ENCODE results near the gene CFL1. TPM values are rescaled to one million over a fixed set of nuclear protein-coding genes. Genes with fewer than 3 reads are reported as not detected.

Gene CFL1
- total and polyA plus RNA-seq, 2 experiments from 2014 or later = 1,393 to 2,124 TPM

- Mint-ChIP-seq H3K4me1 (peaks cover 3% of the 10 kb centered on the region; the same call in 1 of the 3 replicates), H3K9me3 (no peaks in the 10 kb centered on the region; the same call in 2 of the 3 replicates), H3K27me3 (ENCODE audit: insufficient read depth, low read depth, poor library complexity) (peaks cover 43% of the 10 kb centered on the region)
Measured at GRCh38 chr11:65873318-65874156, 15.6 kb upstream of the CFL1 start.

GRCh38 chr11:65872586-65873317, 14.8 kb upstream of the CFL1 start, which contains the start of gene EFEMP2:
EFEMP2 (minus strand) TSS chr11:65872800; CDS start chr11:65872354, 446 bp downstream.
- H3K9me2 ChIP-seq (ENCODE audit: insufficient read depth) = no peaks in the 10 kb centered on the region
- H3K27me3 Mint-ChIP-seq (ENCODE audit: insufficient read depth, low read depth, poor library complexity) = peaks cover 46% of the 10 kb centered on the region
- peak within 1 kb of the TSS; percentile 99 for H3K4me2 ChIP-seq
- no peaks in the 10 kb centered on the region for H3K79me2 ChIP-seq (replicated peaks; ENCODE audit: insufficient read depth)
- no peaks in the 10 kb centered on the region; the same call in 1 of the 2 replicates for H3F3A ChIP-seq (replicated peaks; ENCODE audit: low read depth)
- H3K4me1 Mint-ChIP-seq = peaks cover 3% of the 10 kb centered on the region; the same call in 2 of the 3 replicates
- no peaks in the 10 kb centered on the region for H3K36me3 Mint-ChIP-seq (ENCODE audit: low read depth)
- DNase-seq (ENCODE audit: low spot score) (no peak), ATAC-seq (peak; percentile 9)
- H3K9me3 Mint-ChIP-seq = no peaks in the 10 kb centered on the region; the same call in 2 of the 3 replicates
- no peak within 1 kb of the TSS for H3K27ac ChIP-seq (ENCODE audit: low read depth)
- H3K4me3 ChIP-seq = peak within 1 kb of the TSS; percentile 83
- H2AFZ ChIP-seq = peak within 1 kb of the TSS; percentile 98
- no peaks in the 10 kb centered on the region; the same call in 1 of the 2 replicates for H4K20me1 ChIP-seq (replicated peaks; ENCODE audit: insufficient read depth)
- H3K36me3 ChIP-seq (ENCODE audit: insufficient read depth) = no peaks in the 10 kb centered on the region
- no peak within 1 kb of the TSS for H3K27ac Mint-ChIP-seq
- H3K4me3 Mint-ChIP-seq = peak within 1 kb of the TSS; percentile 75
- TF ChIP-seq EZH2 (IDR thresholded peaks at IDR 0.05; ENCODE audit: low read depth, unreplicated experiment) = peak; percentile 63
- no peak for TF ChIP-seq ETS1 (IDR thresholded peaks at IDR 0.05)
- H3K27me3 ChIP-seq (ENCODE audit: insufficient read depth) = peaks cover 29% of the 10 kb centered on the region
- H3K4me1 ChIP-seq (ENCODE audit: insufficient read depth) = no peaks in the 10 kb centered on the region; the same call in 1 of the 2 replicates

More at GRCh38 chr11:65873318-65874156, 15.6 kb upstream of the CFL1 start:
- Mint-ChIP-seq H3K27ac (no peak overlapping the region), H3K4me3 (peak overlapping the region; percentile 75), H3K36me3 (ENCODE audit: low read depth) (no peaks in the 10 kb centered on the region)
- Histone ChIP-seq H3F3A (replicated peaks; ENCODE audit: low read depth) (no peaks in the 10 kb centered on the region), H3K27ac (ENCODE audit: low read depth) (no peak overlapping the region), H4K20me1 (replicated peaks; ENCODE audit: insufficient read depth) (no peaks in the 10 kb centered on the region; the same call in 1 of the 2 replicates), H3K4me3 (peak overlapping the region; percentile 83), H3K4me2 (peak overlapping the region; percentile 99), H3K79me2 (replicated peaks; ENCODE audit: insufficient read depth) (no peaks in the 10 kb centered on the region), H3K36me3 (ENCODE audit: insufficient read depth) (no peaks in the 10 kb centered on the region), H3K4me1 (ENCODE audit: insufficient read depth) (no peaks in the 10 kb centered on the region; the same call in 1 of the 2 replicates), H3K27me3 (ENCODE audit: insufficient read depth) (peaks cover 27% of the 10 kb centered on the region), H3K9me2 (ENCODE audit: insufficient read depth) (no peaks in the 10 kb centered on the region), H2AFZ (peak overlapping the region; percentile 98)
- DNase-seq (ENCODE audit: low spot score) (peak; percentile 96), ATAC-seq (peak; percentile 76)
- TF ChIP-seq POLR2AphosphoS5 (IDR thresholded peaks at IDR 0.05; ENCODE audit: low read depth) = peak; percentile 87
- no peak for TF ChIP-seq ZNF331 (CRISPR knock-in tag; IDR thresholded peaks at IDR 0.05; ENCODE audit: low read depth)
- no peak for TF ChIP-seq EZH2 (IDR thresholded peaks at IDR 0.05; ENCODE audit: low read depth, unreplicated experiment)
- peak; percentile 70 for TF ChIP-seq CREB1 (CRISPR knock-in tag; IDR thresholded peaks at IDR 0.05; ENCODE audit: low read depth)
- TF ChIP-seq STAT1 (IDR thresholded peaks at IDR 0.05; ENCODE audit: unreplicated experiment) = no peak

All from GM23338 (cell line).